NCI-H460 (cell line): ENCODE measurements around the gene FAM204A. TPM values are rescaled to one million over a fixed set of nuclear protein-coding genes. Genes with fewer than 3 reads are reported as not detected.

Experiments
- DNase-seq: peaks from one replicate; pipeline ENCODE4 v3.0.0-alpha.2; 2016; ENCODE audit warnings: low read depth; ENCODE audit errors: extremely low read depth
- polyA plus RNA-seq: library from polyadenylated mRNA; depleted of rRNA; stranded (reverse); fragments of >200 nt; gene quantifications from 2 replicates; pipeline ENCODE4 v1.2.3, GENCODE V29; 2014; cell fraction: nucleus; rRNA removed
- total RNA-seq: library from RNA; depleted of rRNA; stranded (reverse); fragments of >200 nt; shearing (Covaris generic); gene quantifications from 2 replicates; pipeline ENCODE4 v1.2.3, GENCODE V29; 2014; rRNA removed

The FAM204A gene
- 108 and 121 TPM in 2 replicates for total RNA-seq
- polyA plus RNA-seq, result 17.2 and 32.0 TPM in 2 replicates

GRCh38 chr10:118341791-118342637 is at the start of gene FAM204A:
FAM204A (minus strand) TSS chr10:118342324; CDS start chr10:118336415, 5,909 bp downstream.
- DNase-seq, result peak; percentile 90

DNA sequence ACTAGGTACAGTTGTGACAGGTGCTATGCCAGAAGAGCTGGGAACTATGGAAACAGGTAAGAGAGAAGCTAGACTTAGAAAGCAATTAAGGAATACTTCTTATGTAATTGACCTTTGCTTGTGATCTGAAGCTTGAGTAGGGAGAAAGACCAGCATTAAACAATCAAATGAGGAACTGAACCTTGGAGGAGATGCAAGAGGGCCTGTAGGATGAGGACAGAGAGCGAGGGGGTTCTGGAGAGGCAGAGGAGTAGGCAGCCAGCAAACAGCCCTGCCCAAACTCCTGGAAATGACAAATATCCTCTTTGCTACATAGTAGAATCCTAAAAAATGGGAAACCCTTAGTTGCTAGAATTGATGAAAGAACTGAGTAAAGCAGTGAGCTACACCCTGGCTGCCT is 41.6 kb upstream of the FAM204A start:
- DNase-seq, result no peak

DNA sequence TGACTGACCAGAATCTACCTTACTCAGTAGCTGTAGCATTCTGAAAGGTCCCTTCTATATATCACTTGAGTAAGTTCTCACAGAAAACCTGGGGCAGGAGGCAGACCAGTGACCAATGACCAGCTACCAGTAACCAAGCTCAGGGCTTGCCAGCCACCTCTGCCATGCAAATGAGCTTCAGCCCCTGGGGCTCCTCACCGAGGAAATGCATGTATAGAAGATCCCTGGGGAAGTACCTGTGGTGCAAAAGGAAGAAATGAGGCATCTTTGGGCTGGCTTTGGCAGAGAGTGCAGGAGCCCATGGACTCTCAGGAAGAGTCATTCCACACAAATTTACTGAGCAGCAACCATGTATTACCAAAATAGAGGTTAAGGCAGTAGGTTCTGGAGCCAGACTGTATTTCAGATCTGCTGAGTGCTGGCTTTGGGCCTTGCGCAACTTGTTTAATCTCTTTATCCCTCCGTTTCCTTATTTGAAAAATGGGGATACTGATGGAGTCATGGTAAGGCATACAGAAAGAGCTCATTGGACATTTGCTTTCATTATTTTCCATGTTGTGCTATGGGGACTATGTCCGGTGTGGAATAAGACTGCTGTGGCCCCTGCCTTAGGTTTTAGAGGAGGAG is 41.1 kb upstream of the FAM204A start:
- DNase-seq, result no peak

DNA sequence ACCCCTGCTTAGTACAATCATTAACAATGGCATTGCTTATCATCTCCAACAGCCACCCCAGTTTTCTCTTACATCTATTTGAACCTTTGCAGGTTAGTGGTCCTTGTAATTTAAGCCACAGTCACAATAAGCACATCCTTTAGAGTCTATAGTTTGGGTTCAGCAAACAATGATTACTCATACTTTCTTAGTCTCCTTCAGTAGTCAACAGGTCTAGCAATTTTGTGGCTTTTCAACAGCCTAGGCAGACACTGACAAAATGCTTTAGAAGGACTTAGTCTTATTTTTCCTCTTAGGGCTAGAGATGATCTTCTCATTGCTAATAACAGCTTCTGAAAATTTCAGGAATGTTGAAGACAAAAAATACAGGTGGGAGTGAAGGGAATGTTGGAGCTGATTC is 32.3 kb upstream of the FAM204A start:
- DNase-seq, result no peak

DNA sequence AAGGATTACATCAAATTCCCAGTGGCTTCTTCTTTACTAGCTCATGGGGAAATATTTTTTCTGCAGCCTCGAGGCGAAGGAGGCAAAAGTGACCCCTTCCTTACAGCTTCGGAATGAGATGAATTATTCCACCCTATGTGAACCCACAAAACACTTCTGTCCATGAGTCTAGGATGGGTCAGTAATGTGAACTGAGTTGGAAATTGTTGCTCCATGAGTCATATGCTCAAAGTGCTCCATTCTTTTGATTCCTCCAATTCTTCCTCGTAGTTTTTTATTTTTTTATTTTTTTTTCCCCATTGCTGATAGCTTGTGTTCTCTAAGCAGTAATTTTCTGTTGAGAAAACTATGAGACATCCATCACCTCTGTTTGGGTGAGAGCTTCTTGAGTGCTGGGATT is 31.7 kb upstream of the FAM204A start:
- DNase-seq, result no peak

- no peak for DNase-seq
Measured at GRCh38 chr10:118370499-118370898, 28.4 kb upstream of the FAM204A start.

DNA sequence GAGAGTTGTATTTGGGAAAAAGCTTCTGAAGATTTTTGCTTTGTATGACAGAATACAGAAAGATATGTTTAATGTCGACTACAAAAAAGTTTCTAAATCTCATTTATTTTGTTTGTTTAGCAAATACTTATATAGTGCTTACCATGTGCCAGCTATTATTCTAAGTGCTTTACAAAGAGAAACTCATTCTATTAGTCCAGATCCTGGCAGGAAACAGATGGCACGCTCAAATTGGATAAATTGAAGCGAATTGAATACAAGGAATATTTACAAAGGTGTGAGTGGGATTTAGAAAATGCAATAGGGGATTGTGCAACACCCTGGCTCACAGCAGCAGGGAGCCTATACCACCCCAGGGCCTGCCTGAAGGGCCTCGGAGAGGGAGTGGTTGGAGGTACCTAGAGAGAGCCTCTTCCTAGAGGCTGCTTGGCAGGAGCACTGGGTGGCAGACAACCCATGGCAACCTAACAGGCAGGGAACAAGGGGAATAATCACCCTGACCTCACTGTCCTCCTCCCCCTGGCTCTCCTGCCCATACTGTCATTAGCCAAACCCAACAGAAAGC is 27.6 kb upstream of the FAM204A start:
- DNase-seq, result no peak

GRCh38 chr10:118365702-118366101 is 23.6 kb upstream of the FAM204A start:
- no peak for DNase-seq

- DNase-seq, result no peak
Measured at GRCh38 chr10:118362103-118362502, 20.0 kb upstream of the FAM204A start.

DNA sequence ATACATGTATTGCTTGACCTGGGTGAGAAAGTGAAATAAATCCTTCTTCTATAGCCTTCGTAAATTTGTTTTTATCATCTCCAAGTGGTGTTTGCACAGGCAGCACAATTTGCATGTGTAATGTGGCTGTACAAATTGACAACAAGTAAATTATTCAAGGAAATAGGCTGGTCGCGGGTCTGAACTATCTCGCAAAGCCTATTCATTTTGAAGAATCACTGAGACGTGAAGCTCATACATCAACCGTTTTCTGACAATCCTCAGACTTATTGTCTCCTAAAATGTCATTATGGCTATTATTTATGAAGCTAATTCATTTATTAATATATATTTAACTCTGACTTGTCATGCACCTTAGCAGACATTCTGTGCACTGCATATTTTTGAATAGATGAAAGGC is 16.2 kb upstream of the FAM204A start:
- no peak for DNase-seq

DNA sequence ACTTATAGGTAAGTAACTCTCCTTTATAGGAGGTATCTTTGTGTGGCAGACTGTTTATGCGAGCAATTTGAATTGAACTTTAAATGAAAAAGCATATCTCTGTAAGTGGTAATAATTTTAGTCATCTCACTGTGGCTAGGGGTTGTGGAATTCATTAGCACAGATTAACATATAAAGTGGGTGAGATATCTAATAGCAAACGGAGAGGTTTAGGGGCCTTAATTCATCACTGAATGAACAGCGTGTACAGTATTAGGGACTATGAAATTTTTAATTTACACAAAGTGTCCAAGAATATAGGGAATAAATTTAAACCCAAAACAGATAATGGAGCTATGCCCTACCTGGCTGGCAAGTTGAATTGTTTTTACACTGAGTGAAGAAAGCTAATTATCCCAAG is 15.7 kb upstream of the FAM204A start:
- DNase-seq, result no peak

- no peak for DNase-seq
Measured at GRCh38 chr10:118356628-118357027, 14.5 kb upstream of the FAM204A start.

- DNase-seq, result no peak
Measured at GRCh38 chr10:118355234-118355633, 13.1 kb upstream of the FAM204A start.

DNA sequence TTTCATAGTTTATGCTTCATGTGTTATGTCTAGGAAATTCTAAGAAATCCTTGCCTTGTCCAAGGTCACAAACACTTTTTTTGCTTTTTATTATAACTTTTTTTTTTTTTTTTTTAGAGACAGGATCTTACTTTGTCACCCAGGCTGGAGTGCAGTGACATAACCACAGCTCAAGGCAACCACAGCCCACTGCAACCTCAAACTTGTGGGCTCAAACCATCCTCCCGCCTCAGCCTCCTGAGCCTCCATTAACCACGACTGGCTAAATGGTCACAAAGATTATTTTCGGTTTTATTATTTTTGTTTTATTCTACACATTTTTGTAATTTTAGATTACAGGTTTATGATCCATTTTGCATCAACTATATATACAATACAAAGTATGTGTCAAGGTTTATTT is 7.1 kb upstream of the FAM204A start:
- no peak for DNase-seq

DNA sequence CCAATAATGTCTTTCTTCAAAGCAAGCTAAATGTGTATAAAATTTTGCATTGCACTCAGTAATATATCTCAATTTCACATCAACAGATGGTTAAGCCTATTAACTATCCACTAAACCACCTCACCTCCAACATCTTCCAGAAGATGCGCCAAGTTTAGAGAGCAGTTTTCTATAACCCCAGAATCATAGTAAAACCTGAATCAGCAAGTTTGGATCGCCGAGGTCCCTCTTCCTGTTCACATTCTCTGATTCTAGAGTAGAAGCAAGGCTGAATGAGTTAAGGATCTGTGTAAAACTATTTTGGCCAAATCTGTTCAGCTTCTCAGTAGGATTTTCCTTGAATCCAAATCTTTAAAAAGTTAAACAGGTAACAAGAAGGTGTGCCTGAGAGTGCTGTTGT is 1.4 kb upstream of the FAM204A start:
- DNase-seq, result no peak

DNA sequence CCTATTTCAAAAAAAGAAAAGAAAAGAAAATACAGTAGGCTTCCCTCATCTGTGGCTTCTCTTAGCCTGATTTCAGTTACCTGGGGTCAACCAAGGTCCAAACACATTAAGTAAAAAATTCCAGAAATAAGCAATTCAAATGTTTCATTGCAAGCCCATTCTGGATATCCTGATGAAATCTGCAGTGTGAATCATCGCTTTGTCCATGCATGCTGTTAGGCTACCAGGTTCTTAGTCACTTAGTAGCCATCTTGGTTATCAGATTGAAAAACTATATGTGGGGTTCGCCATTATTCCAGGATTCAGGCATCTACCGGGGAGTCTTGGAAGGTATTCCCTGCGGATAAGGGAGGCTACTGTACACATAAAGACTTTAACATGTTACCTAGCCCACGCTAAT is 991 bp upstream of the FAM204A start:
- no peak for DNase-seq

GRCh38 chr10:118342638-118343020 is 505 bp upstream of the FAM204A start:
- DNase-seq, result no peak

DNA sequence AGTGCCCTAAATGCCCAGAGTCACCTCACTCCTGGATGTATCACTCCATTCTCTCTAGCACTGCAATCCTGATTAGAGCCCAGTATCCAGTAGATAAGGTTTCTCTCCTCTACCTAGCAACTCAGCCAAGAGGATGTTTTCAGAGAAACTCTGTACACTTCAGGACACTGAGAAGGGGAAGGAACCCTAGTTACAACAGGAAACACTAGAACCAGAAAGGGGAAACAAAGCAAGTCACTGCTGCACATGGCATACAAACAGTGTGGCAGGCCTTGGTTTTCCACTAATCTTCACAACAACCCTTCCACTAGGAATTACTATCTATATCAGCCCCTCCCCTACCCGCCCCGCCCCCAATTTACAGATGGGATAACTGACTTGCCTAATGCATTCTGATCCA is 1.6 kb downstream of the FAM204A start:
- DNase-seq, result no peak

GRCh38 chr10:118339111-118339510 is 3.0 kb downstream of the FAM204A start:
- DNase-seq, result no peak

GRCh38 chr10:118337356-118337755 is 4.8 kb downstream of the FAM204A start:
- no peak for DNase-seq

DNA sequence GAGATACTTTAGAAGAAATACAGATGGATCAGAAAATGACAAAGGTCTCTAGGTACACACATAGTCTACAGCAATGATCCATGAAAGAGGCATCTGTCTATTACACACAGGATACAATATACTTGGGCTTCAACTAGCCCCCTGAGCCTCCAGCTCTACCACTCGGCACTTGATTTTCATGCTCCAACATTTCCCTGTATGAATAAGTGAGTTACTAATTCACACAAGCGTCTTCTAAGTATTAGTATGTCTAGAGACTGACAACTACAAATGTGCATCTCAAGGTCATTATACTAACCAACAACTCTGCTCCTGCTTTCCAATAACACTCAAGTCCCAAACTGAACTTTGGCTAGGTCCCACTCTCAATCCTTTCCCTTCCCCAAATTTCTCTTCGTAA is 8.3 kb downstream of the FAM204A start:
- no peak for DNase-seq
